Neural cell (in vitro differentiated cells): ENCODE data around the gene SFTPA1. TPM values are rescaled to one million over a fixed set of nuclear protein-coding genes. Genes with fewer than 3 reads are reported as not detected.
"Not testable (repeated sequence)": the region's sequence is repeated elsewhere in the genome, so short reads cannot be mapped to it uniquely, and the experiment has no call there.

Source experiments
- H2AFZ ChIP-seq: fragments of 200-600, 300-800 bp; sonication (generic), shearing (Covaris generic); 2 replicates; pipeline ENCODE4 v1.6.0; 2014; ENCODE audit warnings: low read depth, mild to moderate bottlenecking, antibody characterized with exemption, low read length, moderate library complexity
- H3F3A ChIP-seq: fragments of 200-600 bp; shearing (Covaris generic); 2 replicates; pipeline ENCODE4 v1.6.1; 2016; ENCODE audit warnings: mild to moderate bottlenecking, moderate library complexity, mixed read lengths, antibody characterized with exemption, low read length; ENCODE audit not compliant: insufficient read depth, poor library complexity, severe bottlenecking
- H3K27ac ChIP-seq: fragments of 200-600, 300-800 bp; sonication (generic), shearing (Covaris generic); 2 replicates; pipeline ENCODE4 v1.5.1; 2014; ENCODE audit warnings: mild to moderate bottlenecking, low read length, moderate library complexity
- H3K27me3 ChIP-seq: fragments of 300-800, 200-600 bp; sonication (generic), shearing (Covaris generic); 2 replicates; pipeline ENCODE4 v1.6.0; 2014; ENCODE audit warnings: mild to moderate bottlenecking, low read depth, low read length, moderate library complexity; ENCODE audit not compliant: insufficient read depth
- H3K36me3 ChIP-seq: fragments of 300-800, 200-600 bp; sonication (generic), shearing (Covaris generic); 2 replicates; pipeline ENCODE4 v1.5.1; 2014; ENCODE audit warnings: mild to moderate bottlenecking, antibody characterized with exemption, low read length, moderate library complexity; ENCODE audit not compliant: insufficient read depth
- H3K4me2 ChIP-seq: fragments of 300-800, 200-600 bp; sonication (generic), shearing (Covaris generic); 2 replicates; pipeline ENCODE4 v1.6.0; 2014; ENCODE audit warnings: mild to moderate bottlenecking, low read length
- H3K4me3 ChIP-seq: fragments of 300-800, 200-600 bp; sonication (generic), shearing (Covaris generic); 2 replicates; pipeline ENCODE4 v1.5.1; 2014; ENCODE audit warnings: mild to moderate bottlenecking, low read length, moderate library complexity
- H3K79me2 ChIP-seq: fragments of 200-600 bp; shearing (Covaris generic); replicated peaks from 2 replicates; pipeline ENCODE4 v1.6.0; 2014; ENCODE audit warnings: mild to moderate bottlenecking, low read length, moderate library complexity; ENCODE audit not compliant: insufficient read depth
- H3K9ac ChIP-seq: fragments of 300-800, 200-600 bp; sonication (generic), shearing (Covaris generic); 2 replicates; pipeline ENCODE4 v1.6.1; 2016; ENCODE audit warnings: mild to moderate bottlenecking, low read length, mixed read lengths
- H3K9me2 ChIP-seq: fragments of 200-600 bp; shearing (Covaris generic); 2 replicates; pipeline ENCODE4 v1.6.1; 2016; ENCODE audit warnings: mild to moderate bottlenecking, low read length, mixed read lengths; ENCODE audit not compliant: insufficient read depth
- H3K9me3 ChIP-seq: fragments of 200-600, 300-800 bp; sonication (generic), shearing (Covaris generic); 2 replicates; pipeline ENCODE4 v1.6.1; 2016; ENCODE audit warnings: mild to moderate bottlenecking, mixed run types, low read length, moderate library complexity, mixed read lengths
- H4K20me1 ChIP-seq: fragments of 200-600 bp; shearing (Covaris generic); 2 replicates; pipeline ENCODE4 v1.6.1; 2016; ENCODE audit warnings: mild to moderate bottlenecking, mixed run types; ENCODE audit not compliant: insufficient read depth
- CTCF ChIP-seq: fragments of 450-650 bp; IDR thresholded peaks from 2 replicates; pipeline ENCODE4 v1.5.1; 2014; ENCODE audit warnings: antibody characterized with exemption, mild to moderate bottlenecking, moderate library complexity; ENCODE audit not compliant: poor library complexity, severe bottlenecking
- EP300 ChIP-seq: fragments of 450-650 bp; conservative IDR thresholded peaks from 2 replicates; pipeline ENCODE4 v1.6.1; 2014; ENCODE audit warnings: antibody characterized with exemption, mild to moderate bottlenecking, moderate library complexity; ENCODE audit not compliant: poor library complexity, severe bottlenecking
- EZH2 ChIP-seq: fragments of 200-600, 300-800 bp; shearing (Covaris generic), sonication (generic); IDR thresholded peaks from 2 replicates; pipeline ENCODE4 v1.6.1; 2014; ENCODE audit warnings: antibody characterized with exemption, low read length, borderline replicate concordance, mild to moderate bottlenecking; ENCODE audit not compliant: insufficient read depth, poor library complexity, severe bottlenecking
- MXI1 ChIP-seq: fragments of 450-650 bp; conservative IDR thresholded peaks from 2 replicates; pipeline ENCODE4 v1.6.1; 2014; ENCODE audit warnings: antibody characterized with exemption, mild to moderate bottlenecking; ENCODE audit not compliant: poor library complexity, severe bottlenecking
- POLR2AphosphoS5 ChIP-seq: IDR thresholded peaks from 2 replicates; pipeline ENCODE4 v1.6.1; 2012
- RAD21 ChIP-seq: fragments of 450-650 bp; conservative IDR thresholded peaks from 2 replicates; pipeline ENCODE4 v1.6.1; 2014; ENCODE audit warnings: antibody characterized with exemption, mild to moderate bottlenecking, moderate library complexity
- REST ChIP-seq: IDR thresholded peaks from 2 replicates; pipeline ENCODE4 v1.6.1; 2012; ENCODE audit warnings: borderline replicate concordance
- SMC3 ChIP-seq: fragments of 450-650 bp; conservative IDR thresholded peaks from 2 replicates; pipeline ENCODE4 v1.6.1; 2014; ENCODE audit warnings: antibody characterized with exemption, mild to moderate bottlenecking, moderate library complexity; ENCODE audit not compliant: poor library complexity
- TAF1 ChIP-seq: IDR thresholded peaks from 2 replicates; pipeline ENCODE4 v1.6.1; 2012; ENCODE audit warnings: low read depth
- polyA plus RNA-seq: library from polyadenylated mRNA; depleted of rRNA; stranded (reverse); fragments of >200 nt; gene quantifications from 2 replicates; pipeline ENCODE4 v1.2.3, GENCODE V29; 2014

The SFTPA1 gene
- polyA plus RNA-seq, 1 donor from 2014 or later = not detected

GRCh38 chr10:79595510-79595909 lies 15.2 kb upstream of the SFTPA1 start:
- no peaks in the 10 kb centered on the region for H3K9me2 ChIP-seq
- no peaks in the 10 kb centered on the region for H3F3A ChIP-seq
- TF ChIP-seq EP300 = no peak
- no peak for TF ChIP-seq REST
- TF ChIP-seq MXI1 = no peak
- no peak for TF ChIP-seq CTCF
- no peak for TF ChIP-seq TAF1
- no peak for TF ChIP-seq SMC3
- no peak for TF ChIP-seq POLR2AphosphoS5
- no peak for TF ChIP-seq RAD21
- TF ChIP-seq EZH2 = no peak
- H3K9ac ChIP-seq = no peak overlapping the region
- H3K36me3 ChIP-seq = no peaks in the 10 kb centered on the region
- no peaks in the 10 kb centered on the region for H3K27me3 ChIP-seq
- H4K20me1 ChIP-seq = no peaks in the 10 kb centered on the region
- no peak overlapping the region for H3K4me2 ChIP-seq
- no peak overlapping the region for H2AFZ ChIP-seq
- no peak overlapping the region for H3K4me3 ChIP-seq
- H3K27ac ChIP-seq = no peak overlapping the region
- H3K79me2 ChIP-seq = no peaks in the 10 kb centered on the region
- no peaks in the 10 kb centered on the region for H3K9me3 ChIP-seq

GRCh38 chr10:79599644-79600043 lies 11.1 kb upstream of the SFTPA1 start:
- not testable (repeated sequence) for H3K27ac ChIP-seq, H2AFZ ChIP-seq

DNA sequence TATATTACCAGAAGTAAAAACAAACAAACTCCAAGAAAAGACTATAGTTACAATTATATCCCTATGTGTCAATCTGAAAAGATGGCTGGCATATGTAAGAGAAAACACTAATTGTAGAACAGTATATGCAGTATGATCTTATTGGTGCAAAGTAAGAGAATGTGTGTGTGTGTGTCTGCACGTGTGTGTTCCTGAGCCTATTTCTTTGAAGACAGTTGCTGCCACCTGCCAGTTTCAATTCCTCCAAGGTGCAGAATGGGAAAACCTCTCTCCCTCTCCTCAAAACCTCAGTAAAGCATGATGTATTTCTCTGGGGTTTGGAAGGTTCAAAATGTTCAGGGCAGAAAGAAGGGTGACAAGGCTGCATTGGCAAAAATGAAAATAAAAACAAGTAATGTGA lies 8.8 kb upstream of the SFTPA1 start:
- Histone ChIP-seq H3K79me2 (no peaks in the 10 kb centered on the region), H3K9me2 (no peaks in the 10 kb centered on the region), H3K9ac (no peak overlapping the region), H3K27ac (no peak overlapping the region), H2AFZ (no peak overlapping the region), H3K9me3 (peaks cover 5% of the 10 kb centered on the region), H4K20me1 (no peaks in the 10 kb centered on the region), H3F3A (no peaks in the 10 kb centered on the region), H3K4me2 (no peak overlapping the region), H3K27me3 (no peaks in the 10 kb centered on the region), H3K4me3 (no peak overlapping the region), H3K36me3 (no peaks in the 10 kb centered on the region)
- TF ChIP-seq EP300 = no peak

More at GRCh38 chr10:79599644-79600043, 11.1 kb upstream of the SFTPA1 start:
- not testable (repeated sequence) for H3F3A ChIP-seq, H3K27me3 ChIP-seq, H4K20me1 ChIP-seq, H3K9me2 ChIP-seq, H3K79me2 ChIP-seq, H3K4me2 ChIP-seq, H3K36me3 ChIP-seq, H3K9me3 ChIP-seq, H3K9ac ChIP-seq, H3K4me3 ChIP-seq
